ENCODE data around the gene PDE6D. TPM values are rescaled to one million over a fixed set of nuclear protein-coding genes. Genes with fewer than 3 reads are reported as not detected.
A peak's percentile ranks its signal among the peaks of the same experiment; 100 is the strongest.
"Not testable (repeated sequence)": the region's sequence is repeated elsewhere in the genome, so short reads cannot be mapped to it uniquely, and the experiment has no call there.

The PDE6D gene
- total RNA-seq, 1 experiment from 2014 or later = 30.1 TPM

- not testable (repeated sequence) for H3K4me3 ChIP-seq (ENCODE audit: insufficient read depth, low read depth, low read length); H3K36me3 ChIP-seq (replicated peaks; ENCODE audit: control insufficient read depth, insufficient read depth, low read length); H3K27me3 ChIP-seq (ENCODE audit: control insufficient read depth, insufficient read depth, low read length); DNase-seq
Measured at GRCh38 chr2:231748153-231748896, 32.8 kb downstream of the PDE6D start.

- DNase-seq = peak; percentile 69
- Histone ChIP-seq H3K27me3 (ENCODE audit: control insufficient read depth, insufficient read depth, low read length) (no peaks in the 10 kb centered on the region), H3K36me3 (replicated peaks; ENCODE audit: control insufficient read depth, insufficient read depth, low read length) (no peaks in the 10 kb centered on the region), H3K4me3 (ENCODE audit: insufficient read depth, low read depth, low read length) (no peak overlapping the region)
Measured at GRCh38 chr2:231745303-231746038, 35.6 kb downstream of the PDE6D start.

- H3K36me3 ChIP-seq (replicated peaks; ENCODE audit: control insufficient read depth, insufficient read depth, low read length) = no peaks in the 10 kb centered on the region; the same call in 1 of the 2 replicates
- no peaks in the 10 kb centered on the region for H3K27me3 ChIP-seq (ENCODE audit: control insufficient read depth, insufficient read depth, low read length)
- H3K4me3 ChIP-seq (ENCODE audit: insufficient read depth, low read depth, low read length) = no peak overlapping the region
- DNase-seq = no peak
Measured at GRCh38 chr2:231743376-231744116, 37.5 kb downstream of the PDE6D start.

DNA sequence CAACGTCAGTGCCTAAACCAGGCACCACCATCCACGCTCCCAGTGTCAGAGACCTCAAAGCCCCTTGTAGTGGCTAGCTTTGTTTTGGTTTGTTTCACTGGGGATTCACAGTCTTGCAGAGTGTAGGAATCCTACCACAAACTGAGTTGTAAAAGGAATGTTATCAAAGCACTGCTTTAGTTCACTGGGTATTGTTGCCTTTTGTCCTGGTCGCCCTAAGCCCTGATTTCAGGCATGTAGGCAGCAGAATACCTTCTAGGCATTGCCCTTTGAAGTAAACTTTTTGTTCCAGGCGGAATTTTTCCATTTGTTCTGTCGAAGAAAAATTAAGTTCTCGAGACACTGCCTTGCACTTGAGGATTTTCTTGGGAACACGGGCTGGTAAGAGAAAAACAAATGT, 43.3 kb downstream of the PDE6D start:
- H3K27me3 ChIP-seq (ENCODE audit: control insufficient read depth, insufficient read depth, low read length) = no peaks in the 10 kb centered on the region
- peaks cover 1% of the 10 kb centered on the region; the same call in 1 of the 2 replicates for H3K36me3 ChIP-seq (replicated peaks; ENCODE audit: control insufficient read depth, insufficient read depth, low read length)
- DNase-seq = no peak
- no peak overlapping the region for H3K4me3 ChIP-seq (ENCODE audit: insufficient read depth, low read depth, low read length)

DNA sequence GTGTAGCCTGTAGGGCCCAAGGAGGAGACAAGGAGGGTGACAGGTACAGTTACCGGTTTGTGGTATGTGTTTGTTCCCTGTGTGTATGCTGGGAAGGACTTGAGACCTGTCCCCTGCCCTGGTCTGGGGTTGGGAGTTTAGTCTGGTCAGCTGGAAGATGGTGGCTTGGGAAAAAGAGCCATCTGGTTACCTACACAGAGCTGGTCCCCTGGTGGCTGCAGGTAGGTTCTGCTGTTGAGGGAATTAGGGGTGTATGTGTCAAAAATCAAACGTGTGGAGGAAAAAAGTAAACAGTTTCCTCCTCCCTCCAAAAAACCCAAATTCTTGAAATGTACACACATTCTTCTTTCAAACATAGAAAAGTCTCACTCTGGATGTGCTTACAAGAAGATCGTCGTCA, 48.5 kb downstream of the PDE6D start:
- H3K27me3 ChIP-seq (ENCODE audit: control insufficient read depth, insufficient read depth, low read length) = no peaks in the 10 kb centered on the region
- peak; percentile 38 for DNase-seq
- no peak overlapping the region for H3K4me3 ChIP-seq (ENCODE audit: insufficient read depth, low read depth, low read length)
- H3K36me3 ChIP-seq (replicated peaks; ENCODE audit: control insufficient read depth, insufficient read depth, low read length) = peaks cover 1% of the 10 kb centered on the region; the same call in 1 of the 2 replicates

DNA sequence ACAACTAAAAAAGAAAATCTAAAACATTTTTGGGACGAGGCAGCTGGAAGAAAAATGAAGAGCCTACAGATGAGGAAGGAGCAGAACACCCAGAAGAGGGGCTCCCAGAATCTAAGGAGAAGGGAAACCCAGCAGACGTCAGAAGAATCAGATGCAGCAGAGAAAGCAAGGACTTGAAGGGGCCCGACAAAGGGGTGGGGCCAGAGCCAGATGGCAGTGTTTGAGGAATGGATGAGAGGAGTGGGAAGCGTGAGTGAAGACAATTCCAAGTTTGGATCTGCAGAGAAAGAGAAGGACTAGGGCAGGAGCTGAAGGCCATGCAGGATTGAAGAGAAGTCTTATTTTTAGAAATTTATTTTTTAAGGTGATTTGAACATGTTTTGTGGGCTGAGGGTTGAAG, 53.5 kb downstream of the PDE6D start:
- H3K4me3 ChIP-seq (ENCODE audit: insufficient read depth, low read depth, low read length) = no peak overlapping the region
- H3K36me3 ChIP-seq (replicated peaks; ENCODE audit: control insufficient read depth, insufficient read depth, low read length) = no peaks in the 10 kb centered on the region; the same call in 1 of the 2 replicates
- DNase-seq = no peak
- H3K27me3 ChIP-seq (ENCODE audit: control insufficient read depth, insufficient read depth, low read length) = no peaks in the 10 kb centered on the region

GRCh38 chr2:231726276-231726675, 54.8 kb downstream of the PDE6D start:
- no peaks in the 10 kb centered on the region for H3K27me3 ChIP-seq (ENCODE audit: control insufficient read depth, insufficient read depth, low read length)

GRCh38 chr2:231725476-231725875, 55.6 kb downstream of the PDE6D start:
- H3K4me3 ChIP-seq (ENCODE audit: insufficient read depth, low read depth, low read length) = no peak overlapping the region
- no peaks in the 10 kb centered on the region for H3K27me3 ChIP-seq (ENCODE audit: control insufficient read depth, insufficient read depth, low read length)
- H3K36me3 ChIP-seq (replicated peaks; ENCODE audit: control insufficient read depth, insufficient read depth, low read length) = no peaks in the 10 kb centered on the region
- no peak for DNase-seq

More at GRCh38 chr2:231726276-231726675, 54.8 kb downstream of the PDE6D start:
- H3K4me3 ChIP-seq (ENCODE audit: insufficient read depth, low read depth, low read length) = no peak overlapping the region
- no peak for DNase-seq
- H3K36me3 ChIP-seq (replicated peaks; ENCODE audit: control insufficient read depth, insufficient read depth, low read length) = no peaks in the 10 kb centered on the region

DNA sequence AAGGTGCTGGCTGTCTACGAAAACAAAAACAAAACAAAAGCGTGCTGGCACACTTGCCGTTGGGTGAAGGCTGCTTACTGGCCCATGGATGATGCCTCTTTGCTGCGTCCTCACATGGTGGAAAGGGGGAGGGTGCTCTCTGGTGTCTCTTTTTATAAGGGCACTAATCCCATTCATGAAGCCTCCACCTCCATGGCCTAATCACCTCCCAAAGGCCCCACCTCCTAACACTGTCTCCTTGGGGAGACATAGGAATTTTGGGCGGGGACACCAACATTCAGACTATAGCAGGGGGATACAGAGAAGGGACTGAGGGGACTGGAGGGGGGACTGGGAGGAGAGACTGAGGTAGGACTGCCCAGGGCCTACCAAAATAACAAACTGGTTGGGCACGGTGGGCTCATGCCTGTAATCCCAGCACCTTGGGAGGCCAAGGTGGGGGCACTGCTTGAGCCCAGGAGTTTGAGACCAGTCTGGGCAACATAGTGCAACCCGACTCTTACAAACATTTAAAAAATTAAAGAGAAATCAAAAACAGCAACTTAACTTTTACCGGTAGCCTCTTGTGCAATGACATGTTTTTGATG, 58.3 kb downstream of the PDE6D start:
- Histone ChIP-seq H3K4me3 (ENCODE audit: insufficient read depth, low read depth, low read length) (no peak overlapping the region), H3K27me3 (ENCODE audit: control insufficient read depth, insufficient read depth, low read length) (no peaks in the 10 kb centered on the region), H3K36me3 (replicated peaks; ENCODE audit: control insufficient read depth, insufficient read depth, low read length) (no peaks in the 10 kb centered on the region)
- no peak for DNase-seq

GRCh38 chr2:231720987-231721966, 59.8 kb downstream of the PDE6D start:
- no peak for DNase-seq
- H3K36me3 ChIP-seq (replicated peaks; ENCODE audit: control insufficient read depth, insufficient read depth, low read length) = no peaks in the 10 kb centered on the region
- H3K4me3 ChIP-seq (ENCODE audit: insufficient read depth, low read depth, low read length) = no peak overlapping the region
- H3K27me3 ChIP-seq (ENCODE audit: control insufficient read depth, insufficient read depth, low read length) = no peaks in the 10 kb centered on the region

DNA sequence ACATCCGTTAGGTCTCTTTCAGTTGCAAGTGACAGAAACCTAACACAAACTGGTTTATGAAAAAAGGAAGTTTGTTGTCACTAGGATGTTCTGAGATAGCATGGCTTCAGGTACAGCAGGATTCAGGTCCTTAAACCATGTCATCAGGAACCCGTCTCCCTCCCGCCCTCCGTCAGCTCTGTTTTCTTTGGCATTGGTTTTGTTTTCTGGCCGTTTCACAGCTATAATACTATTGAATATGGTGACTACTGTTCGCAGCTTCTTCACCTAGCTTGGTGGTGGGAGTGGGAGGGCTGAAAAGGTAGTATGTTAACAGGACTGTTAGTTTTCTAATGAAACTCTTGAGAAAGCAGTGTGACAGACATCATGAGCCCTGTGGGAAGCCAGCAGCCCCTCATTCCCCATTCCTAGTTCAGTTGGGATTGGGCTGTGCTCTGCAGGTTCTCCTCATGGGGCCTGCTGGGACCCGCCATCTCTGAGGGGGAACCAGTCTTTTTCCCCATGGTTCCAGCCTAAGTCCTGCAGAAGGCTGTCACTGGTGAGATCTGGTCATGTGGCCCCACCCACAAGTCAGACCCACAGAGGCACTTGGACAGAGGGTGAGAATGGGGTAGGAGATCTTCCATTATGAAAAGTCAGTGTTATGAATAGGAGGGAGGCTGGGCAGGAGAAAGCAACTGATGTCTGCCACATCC, 60.6 kb downstream of the PDE6D start:
- no peaks in the 10 kb centered on the region for H3K27me3 ChIP-seq (ENCODE audit: control insufficient read depth, insufficient read depth, low read length)
- H3K4me3 ChIP-seq (ENCODE audit: insufficient read depth, low read depth, low read length) = no peak overlapping the region
- no peaks in the 10 kb centered on the region for H3K36me3 ChIP-seq (replicated peaks; ENCODE audit: control insufficient read depth, insufficient read depth, low read length)
- DNase-seq = no peak

- no peak for DNase-seq
- no peaks in the 10 kb centered on the region for H3K27me3 ChIP-seq (ENCODE audit: control insufficient read depth, insufficient read depth, low read length)
- no peaks in the 10 kb centered on the region; the same call in 1 of the 2 replicates for H3K36me3 ChIP-seq (replicated peaks; ENCODE audit: control insufficient read depth, insufficient read depth, low read length)
- no peak overlapping the region for H3K4me3 ChIP-seq (ENCODE audit: insufficient read depth, low read depth, low read length)
Measured at GRCh38 chr2:231718799-231719198, 62.3 kb downstream of the PDE6D start.
